ENCODE results near the gene NBPF12. TPM values are rescaled to one million over a fixed set of nuclear protein-coding genes. Genes with fewer than 3 reads are reported as not detected.
"Not testable (repeated sequence)": the region's sequence is repeated elsewhere in the genome, so short reads cannot be mapped to it uniquely, and the experiment has no call there.

Gene NBPF12
- total RNA-seq, 1 experiment from 2014 or later, result 10.7 TPM

DNA sequence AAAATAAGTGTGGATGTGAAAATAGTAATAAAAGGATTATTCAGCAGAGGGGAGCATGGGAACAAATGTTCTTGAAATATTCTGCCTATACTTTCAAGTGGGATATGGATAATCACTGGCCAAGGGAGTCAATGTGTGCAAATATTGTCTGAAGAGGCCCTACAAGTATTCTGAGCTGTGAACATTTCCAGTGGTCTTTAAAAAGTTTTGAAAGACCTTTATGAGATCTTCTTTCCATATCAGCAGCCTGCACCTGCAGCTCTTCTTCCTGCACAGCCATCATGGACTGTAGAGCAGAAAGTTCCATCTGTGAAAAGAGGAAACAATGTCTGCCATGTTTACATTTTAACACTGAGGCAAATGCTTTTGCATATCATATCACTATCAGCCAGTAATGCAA lies 106.4 kb downstream of the NBPF12 start:
- H3K36me3 Mint-ChIP-seq (ENCODE audit: insufficient read depth, unreplicated experiment); H3K9me3 Mint-ChIP-seq (ENCODE audit: unreplicated experiment); BruUV-seq (replicated peaks); H3K27ac Mint-ChIP-seq (ENCODE audit: unreplicated experiment); CTCF ChIA-PET; DNase-seq; H3K4me3 ChIP-seq (ENCODE audit: low read depth, low read length); H3K4me1 ChIP-seq; H3K27me3 ChIP-seq (replicated peaks; ENCODE audit: control insufficient read depth, insufficient read depth, low read length); H3K36me3 ChIP-seq (ENCODE audit: control insufficient read depth, insufficient read depth, low read length); H3K9me3 ChIP-seq; H3K4me3 Mint-ChIP-seq (ENCODE audit: unreplicated experiment); intact Hi-C loops (cut with micrococcal nuclease; ENCODE audit: unreplicated experiment); POLR2A ChIA-PET; H3K4me1 Mint-ChIP-seq (ENCODE audit: low read depth, unreplicated experiment): not testable (repeated sequence)
- peaks cover 20% of the 10 kb centered on the region for H3K27me3 Mint-ChIP-seq (ENCODE audit: insufficient read depth, unreplicated experiment)

Other genes with a start within 250 kb of the NBPF12 start
- 30.1 and 31.5 TPM in 2 replicates for gene PRKAB2, start 234.1 kb downstream of the NBPF12 start, total RNA-seq (2022)

All from Caco-2 (cell line).